ENCODE data around the gene CHIT1.

GRCh38 chr1:203199816-203200571, 29.5 kb downstream of the CHIT1 start:
- TF ChIP-seq POLR2A (IDR thresholded peaks at IDR 0.05) (no peak), EP300 (IDR thresholded peaks at IDR 0.05) (no peak)
- TF ChIP-seq, protein P1, sequence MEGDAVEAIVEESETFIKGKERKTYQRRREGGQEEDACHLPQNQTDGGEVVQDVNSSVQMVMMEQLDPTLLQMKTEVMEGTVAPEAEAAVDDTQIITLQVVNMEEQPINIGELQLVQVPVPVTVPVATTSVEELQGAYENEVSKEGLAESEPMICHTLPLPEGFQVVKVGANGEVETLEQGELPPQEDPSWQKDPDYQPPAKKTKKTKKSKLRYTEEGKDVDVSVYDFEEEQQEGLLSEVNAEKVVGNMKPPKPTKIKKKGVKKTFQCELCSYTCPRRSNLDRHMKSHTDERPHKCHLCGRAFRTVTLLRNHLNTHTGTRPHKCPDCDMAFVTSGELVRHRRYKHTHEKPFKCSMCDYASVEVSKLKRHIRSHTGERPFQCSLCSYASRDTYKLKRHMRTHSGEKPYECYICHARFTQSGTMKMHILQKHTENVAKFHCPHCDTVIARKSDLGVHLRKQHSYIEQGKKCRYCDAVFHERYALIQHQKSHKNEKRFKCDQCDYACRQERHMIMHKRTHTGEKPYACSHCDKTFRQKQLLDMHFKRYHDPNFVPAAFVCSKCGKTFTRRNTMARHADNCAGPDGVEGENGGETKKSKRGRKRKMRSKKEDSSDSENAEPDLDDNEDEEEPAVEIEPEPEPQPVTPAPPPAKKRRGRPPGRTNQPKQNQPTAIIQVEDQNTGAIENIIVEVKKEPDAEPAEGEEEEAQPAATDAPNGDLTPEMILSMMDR (IDR thresholded peaks at IDR 0.05) = no peak

Measured in ovary (tissue), 3 donors.